ENCODE data around the gene NAT14.

DNA sequence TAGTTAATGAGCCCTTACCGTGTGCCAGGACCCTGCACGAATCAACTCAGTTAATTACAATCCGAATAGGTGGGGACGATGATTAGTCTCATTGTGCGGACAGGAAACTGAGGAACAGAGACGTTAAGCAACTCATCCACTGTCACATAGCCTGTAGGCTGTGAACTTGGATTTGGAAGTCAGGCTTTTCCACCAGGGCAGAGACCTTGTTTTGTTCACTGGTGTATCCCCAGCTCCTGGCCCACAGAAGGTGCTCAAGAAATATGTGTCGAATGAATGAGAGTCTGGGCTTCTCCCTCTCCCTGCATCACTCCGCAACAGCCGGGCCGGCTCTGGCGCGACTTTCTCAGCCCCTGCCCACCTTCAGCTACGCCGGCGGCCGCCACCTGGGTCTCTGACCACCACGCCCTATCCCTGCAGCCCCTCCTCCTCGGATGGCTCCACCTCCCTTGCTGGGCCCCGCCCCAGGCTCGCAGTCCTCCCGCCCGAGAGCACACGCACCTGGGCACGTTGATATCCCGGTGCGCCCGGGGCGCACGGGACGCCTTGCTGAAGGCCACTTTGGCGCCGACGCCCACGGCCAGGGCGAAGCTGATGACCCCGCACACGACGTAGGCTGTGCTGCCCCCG lies 43.2 kb upstream of the NAT14 start:
- TF ChIP-seq POLR2AphosphoS5 (IDR thresholded peaks at IDR 0.05; ENCODE audit: low read depth, low read length): no peak
- no peak for TF ChIP-seq TAF1 (IDR thresholded peaks at IDR 0.05; ENCODE audit: low read depth, low read length)
- no peak for TF ChIP-seq SPI1 (IDR thresholded peaks at IDR 0.05; ENCODE audit: low read depth, low read length)

Measured in GM12891 (cell line).